OCI-LY1 (cell line): ENCODE data around the gene NR6A1.

Experiments
- H2AFZ ChIP-seq: fragments of 200-600 bp; sonication (generic), shearing (Covaris generic); 2 replicates; pipeline ENCODE4 v1.6.0; 2014; ENCODE audit warnings: antibody characterized with exemption, mild to moderate bottlenecking, low read length
- H3F3A ChIP-seq: fragments of 200-600 bp; sonication (generic), shearing (Covaris generic); 2 replicates; pipeline ENCODE4 v1.6.0; 2014; ENCODE audit warnings: mild to moderate bottlenecking, antibody characterized with exemption, low read length, moderate library complexity; ENCODE audit not compliant: insufficient read depth
- H3K27ac ChIP-seq: fragments of 200-600 bp; sonication (generic); 2 replicates; pipeline ENCODE4 v1.5.1; 2014; ENCODE audit warnings: low read length, mixed run types, mild to moderate bottlenecking, low read depth; ENCODE audit not compliant: poor library complexity, severe bottlenecking
- H3K27me3 ChIP-seq: fragments of 200-600 bp; sonication (generic); 2 replicates; pipeline ENCODE4 v1.6.0; 2014; ENCODE audit warnings: antibody characterized with exemption, mild to moderate bottlenecking, low read length, moderate library complexity; ENCODE audit not compliant: insufficient read depth
- H3K36me3 ChIP-seq: fragments of 200-600 bp; sonication (generic); 2 replicates; pipeline ENCODE4 v1.6.1; 2014; ENCODE audit warnings: mild to moderate bottlenecking, antibody characterized with exemption, low read length, moderate library complexity, mixed read lengths; ENCODE audit not compliant: insufficient read depth
- H3K4me1 ChIP-seq: fragments of 200-600 bp; sonication (generic); 2 replicates; pipeline ENCODE4 v1.5.1; 2014; ENCODE audit warnings: mild to moderate bottlenecking, low read length, moderate library complexity; ENCODE audit not compliant: insufficient read depth, severe bottlenecking
- H3K4me2 ChIP-seq: fragments of 200-600 bp; sonication (generic), shearing (Covaris generic); 2 replicates; pipeline ENCODE4 v1.6.1; 2014; ENCODE audit warnings: low read length
- H3K4me3 ChIP-seq: fragments of 200-600 bp; sonication (generic); 2 replicates; pipeline ENCODE4 v1.5.1; 2014; ENCODE audit warnings: low read length, low read depth, mild to moderate bottlenecking, mixed read lengths; ENCODE audit not compliant: poor library complexity, severe bottlenecking
- H3K79me2 ChIP-seq: fragments of 200-600 bp; shearing (Covaris generic); 2 replicates; pipeline ENCODE4 v1.6.1; 2016; ENCODE audit warnings: mixed run types, low read length, mixed read lengths; ENCODE audit not compliant: insufficient read depth
- H3K9ac ChIP-seq: fragments of 200-600 bp; sonication (generic), shearing (Covaris generic); 2 replicates; pipeline ENCODE4 v1.6.1; 2014; ENCODE audit warnings: mild to moderate bottlenecking, low read length, mixed read lengths
- H3K9me2 ChIP-seq: fragments of 200-600 bp; sonication (generic), shearing (Covaris generic); 2 replicates; pipeline ENCODE4 v1.6.1; 2014; ENCODE audit warnings: low read depth, mild to moderate bottlenecking, low read length, mixed read lengths
- H3K9me3 ChIP-seq: fragments of 200-600 bp; shearing (Covaris generic); 2 replicates; pipeline ENCODE4 v1.6.1; 2014; ENCODE audit warnings: low read length, mixed read lengths
- H4K20me1 ChIP-seq: fragments of 200-600 bp; sonication (generic), shearing (Covaris generic); 2 replicates; pipeline ENCODE4 v1.6.0; 2016; ENCODE audit warnings: mild to moderate bottlenecking, low read length; ENCODE audit not compliant: insufficient read depth
- CTCF ChIP-seq: fragments of 200-600 bp; sonication (generic), shearing (Covaris generic); IDR thresholded peaks from 2 replicates; pipeline ENCODE4 v1.5.1; 2017; ENCODE audit warnings: mild to moderate bottlenecking, antibody characterized with exemption, low read length, moderate library complexity, mixed read lengths
- EZH2 ChIP-seq: fragments of 200-600 bp; sonication (generic), shearing (Covaris generic); IDR thresholded peaks from 2 replicates; pipeline ENCODE4 v1.8.0; 2017; ENCODE audit warnings: borderline replicate concordance, mixed run types, mild to moderate bottlenecking, antibody characterized with exemption, low read length, moderate library complexity, mixed read lengths

The NR6A1 gene

GRCh38 chr9:124468061-124468740 is 302.9 kb downstream of the NR6A1 start:
- Histone ChIP-seq H3F3A (no peaks in the 10 kb centered on the region), H3K4me2 (no peak overlapping the region), H3K9ac (no peak overlapping the region), H3K9me3 (no peaks in the 10 kb centered on the region), H3K9me2 (no peaks in the 10 kb centered on the region), H3K27ac (no peak overlapping the region), H3K4me1 (no peaks in the 10 kb centered on the region), H3K79me2 (no peaks in the 10 kb centered on the region), H3K36me3 (no peaks in the 10 kb centered on the region), H3K4me3 (no peak overlapping the region), H4K20me1 (no peaks in the 10 kb centered on the region), H2AFZ (no peak overlapping the region), H3K27me3 (no peaks in the 10 kb centered on the region; the same call in 1 of the 2 replicates)
- TF ChIP-seq CTCF: no peak
- TF ChIP-seq EZH2: no peak

- Histone ChIP-seq H3K9me3 (no peaks in the 10 kb centered on the region), H4K20me1 (no peaks in the 10 kb centered on the region), H3K4me1 (no peaks in the 10 kb centered on the region), H3F3A (no peaks in the 10 kb centered on the region), H3K9ac (no peak overlapping the region), H2AFZ (no peak overlapping the region), H3K4me2 (no peak overlapping the region), H3K36me3 (no peaks in the 10 kb centered on the region), H3K27me3 (no peaks in the 10 kb centered on the region; the same call in 1 of the 2 replicates), H3K79me2 (no peaks in the 10 kb centered on the region), H3K4me3 (no peak overlapping the region), H3K9me2 (no peaks in the 10 kb centered on the region), H3K27ac (no peak overlapping the region)
- TF ChIP-seq CTCF (no peak), EZH2 (no peak)
Measured at GRCh38 chr9:124467410-124468060, 303.6 kb downstream of the NR6A1 start.
